Thyroid gland (tissue), 4 donors: ENCODE results near the gene PLCL1.

Source experiments
- POLR2A ChIP-seq, 2 donors: fragments of 450-650 bp; IDR thresholded peaks; one replicate each; pipeline ENCODE4 v1.6.1; 2017; ENCODE audit warnings: antibody characterized with exemption in 2 of 2, mild to moderate bottlenecking in 2 of 2, moderate library complexity in 1 of 2
- TF ChIP-seq, protein P1 (sequence below), 6 experiments: fragments of 200-600 bp in 3 of 6; fragments of 450-650 bp in 3 of 6; sonication (generic) in 3 of 6; IDR thresholded peaks; one replicate each; pipeline ENCODE4 v1.5.1; 2016 to 2019; ENCODE audit warnings: antibody characterized with exemption in 6 of 6, mild to moderate bottlenecking in 2 of 6, inconsistent platforms in 1 of 6, moderate library complexity in 1 of 6

DNA sequence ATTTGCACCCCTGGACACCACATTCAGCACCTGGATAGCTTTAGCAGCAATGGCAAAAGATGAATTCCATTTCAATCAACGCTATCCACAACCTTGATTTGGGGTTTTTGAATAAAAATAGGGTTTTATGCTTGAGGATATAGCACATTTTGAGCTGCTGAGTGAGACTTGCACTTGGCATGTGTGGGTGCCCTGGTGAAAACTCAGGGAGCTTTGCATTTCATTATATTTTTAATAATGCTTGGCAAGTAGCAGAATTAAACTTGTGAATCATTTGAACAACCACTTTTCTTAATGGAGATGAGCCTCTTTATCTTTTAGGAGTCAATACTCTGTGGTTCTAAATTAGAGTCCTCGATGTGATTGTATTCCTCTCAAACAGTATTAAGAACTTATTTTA lies 252.4 kb downstream of the PLCL1 start:
- no peak for TF ChIP-seq POLR2A (IDR thresholded peaks at IDR 0.05)
- TF ChIP-seq, protein P1, sequence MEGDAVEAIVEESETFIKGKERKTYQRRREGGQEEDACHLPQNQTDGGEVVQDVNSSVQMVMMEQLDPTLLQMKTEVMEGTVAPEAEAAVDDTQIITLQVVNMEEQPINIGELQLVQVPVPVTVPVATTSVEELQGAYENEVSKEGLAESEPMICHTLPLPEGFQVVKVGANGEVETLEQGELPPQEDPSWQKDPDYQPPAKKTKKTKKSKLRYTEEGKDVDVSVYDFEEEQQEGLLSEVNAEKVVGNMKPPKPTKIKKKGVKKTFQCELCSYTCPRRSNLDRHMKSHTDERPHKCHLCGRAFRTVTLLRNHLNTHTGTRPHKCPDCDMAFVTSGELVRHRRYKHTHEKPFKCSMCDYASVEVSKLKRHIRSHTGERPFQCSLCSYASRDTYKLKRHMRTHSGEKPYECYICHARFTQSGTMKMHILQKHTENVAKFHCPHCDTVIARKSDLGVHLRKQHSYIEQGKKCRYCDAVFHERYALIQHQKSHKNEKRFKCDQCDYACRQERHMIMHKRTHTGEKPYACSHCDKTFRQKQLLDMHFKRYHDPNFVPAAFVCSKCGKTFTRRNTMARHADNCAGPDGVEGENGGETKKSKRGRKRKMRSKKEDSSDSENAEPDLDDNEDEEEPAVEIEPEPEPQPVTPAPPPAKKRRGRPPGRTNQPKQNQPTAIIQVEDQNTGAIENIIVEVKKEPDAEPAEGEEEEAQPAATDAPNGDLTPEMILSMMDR (IDR thresholded peaks at IDR 0.05), result no peak
